ENCODE measurements around the gene METTL9.
"Not testable (repeated sequence)": the region's sequence is repeated elsewhere in the genome, so short reads cannot be mapped to it uniquely, and the experiment has no call there.

Gene METTL9

DNA sequence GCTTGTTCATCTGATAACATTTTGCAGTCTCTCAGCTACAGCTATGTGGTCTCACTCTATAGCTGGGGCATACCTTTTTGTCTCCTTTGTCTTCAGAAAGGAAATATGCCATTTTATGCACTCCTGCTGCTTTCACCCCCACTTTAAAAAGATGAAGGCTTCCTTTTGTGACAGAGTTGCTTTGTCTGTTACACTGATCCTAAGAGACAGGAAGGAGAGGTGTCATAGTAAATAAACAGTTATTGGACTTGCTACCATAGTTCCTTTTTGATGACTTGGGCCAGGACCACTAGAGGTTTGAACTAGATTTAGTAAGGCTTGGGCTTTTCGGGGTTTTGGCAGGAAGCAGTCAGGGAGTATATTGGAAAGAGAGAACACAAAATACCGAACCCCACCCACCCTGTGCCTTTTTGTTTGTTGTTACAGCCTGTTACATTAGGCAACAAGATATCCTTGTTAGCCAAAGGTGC is 1.8 kb upstream of the METTL9 start:
- H3K9ac ChIP-seq (ENCODE audit: low read length), result no peak overlapping the region
- H3K27me3 ChIP-seq (replicated peaks; ENCODE audit: control insufficient read depth, insufficient read depth, low read length), result no peaks in the 10 kb centered on the region
- peaks cover 26% of the 10 kb centered on the region for H3K4me1 ChIP-seq (ENCODE audit: control insufficient read depth, insufficient read depth, low read length)
- no peaks in the 10 kb centered on the region for H3K36me3 ChIP-seq (ENCODE audit: control insufficient read depth, insufficient read depth, low read length, severe bottlenecking)
- H3K4me3 ChIP-seq (ENCODE audit: low read length), result no peak overlapping the region
- no peak for DNase-seq (ENCODE audit: low read depth)
- H3K9me3 ChIP-seq (ENCODE audit: control insufficient read depth, low read length), result no peaks in the 10 kb centered on the region

- peak overlapping the region; percentile 97 for H3K9ac ChIP-seq (ENCODE audit: low read length)
- H3K36me3 ChIP-seq (ENCODE audit: control insufficient read depth, insufficient read depth, low read length, severe bottlenecking), result no peaks in the 10 kb centered on the region
- no peak for DNase-seq (ENCODE audit: low read depth)
- no peaks in the 10 kb centered on the region for H3K27me3 ChIP-seq (replicated peaks; ENCODE audit: control insufficient read depth, insufficient read depth, low read length)
- H3K4me3 ChIP-seq (ENCODE audit: low read length), result peak overlapping the region; percentile 93
- peaks cover 30% of the 10 kb centered on the region for H3K4me1 ChIP-seq (ENCODE audit: control insufficient read depth, insufficient read depth, low read length)
- H3K9me3 ChIP-seq (ENCODE audit: control insufficient read depth, low read length), result no peaks in the 10 kb centered on the region
These were observed 1.2 kb upstream of the METTL9 start for GRCh38 chr16:21598206-21598605.

GRCh38 chr16:21598701-21599121 is 666 bp upstream of the METTL9 start:
- H3K9me3 ChIP-seq (ENCODE audit: control insufficient read depth, low read length), result no peaks in the 10 kb centered on the region
- no peaks in the 10 kb centered on the region for H3K36me3 ChIP-seq (ENCODE audit: control insufficient read depth, insufficient read depth, low read length, severe bottlenecking)
- peaks cover 35% of the 10 kb centered on the region for H3K4me1 ChIP-seq (ENCODE audit: control insufficient read depth, insufficient read depth, low read length)
- DNase-seq (ENCODE audit: low read depth), result peak; percentile 39
- no peaks in the 10 kb centered on the region for H3K27me3 ChIP-seq (replicated peaks; ENCODE audit: control insufficient read depth, insufficient read depth, low read length)
- peak overlapping the region; percentile 93 for H3K4me3 ChIP-seq (ENCODE audit: low read length)
- peak overlapping the region; percentile 97 for H3K9ac ChIP-seq (ENCODE audit: low read length)

DNA sequence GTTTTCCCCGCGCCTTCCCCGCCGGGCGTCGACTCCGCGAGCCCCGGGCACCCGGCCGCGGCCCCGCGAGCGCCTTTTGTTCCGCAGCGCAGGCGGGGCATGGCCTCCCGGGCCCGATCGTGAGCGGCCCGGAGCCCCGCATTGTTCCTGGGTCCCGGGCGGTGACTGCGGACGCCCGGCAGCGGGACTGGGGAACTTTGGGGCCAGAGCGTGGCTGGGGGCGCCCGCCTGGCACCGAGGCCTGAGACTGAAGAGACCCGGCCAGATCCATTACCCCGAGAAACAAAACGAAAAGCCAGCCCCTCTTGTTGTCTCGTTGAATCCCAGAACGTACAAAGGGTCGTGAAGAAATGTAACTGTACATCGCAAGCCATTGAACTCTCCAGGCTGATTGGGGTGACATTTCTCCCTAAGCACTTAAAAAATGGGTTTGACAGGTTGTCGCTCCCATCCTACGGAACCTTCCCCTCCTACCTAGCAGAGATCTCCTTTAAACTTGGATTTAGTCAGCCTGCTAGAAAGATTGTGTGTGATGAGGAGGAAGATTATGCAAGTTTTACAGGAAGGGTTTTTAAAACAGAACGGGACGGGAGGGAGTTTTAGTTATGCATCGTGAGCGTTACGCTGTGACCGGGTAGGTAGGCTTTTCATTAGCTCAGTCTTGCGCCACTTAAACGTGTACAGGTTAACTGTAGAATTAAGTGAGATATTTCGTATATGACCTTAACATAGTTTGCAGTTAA is 825 bp downstream of the METTL9 start:
- Histone ChIP-seq H3K27me3 (replicated peaks; ENCODE audit: control insufficient read depth, insufficient read depth, low read length) (no peaks in the 10 kb centered on the region), H3K9ac (ENCODE audit: low read length) (peak overlapping the region; percentile 97), H3K36me3 (ENCODE audit: control insufficient read depth, insufficient read depth, low read length, severe bottlenecking) (no peaks in the 10 kb centered on the region), H3K9me3 (ENCODE audit: control insufficient read depth, low read length) (no peaks in the 10 kb centered on the region), H3K4me3 (ENCODE audit: low read length) (peak overlapping the region; percentile 93), H3K4me1 (ENCODE audit: control insufficient read depth, insufficient read depth, low read length) (peaks cover 49% of the 10 kb centered on the region)
- peak; percentile 74 for DNase-seq (ENCODE audit: low read depth)

- Histone ChIP-seq H3K9me3 (ENCODE audit: control insufficient read depth, low read length) (no peaks in the 10 kb centered on the region), H3K9ac (ENCODE audit: low read length) (no peak overlapping the region), H3K36me3 (ENCODE audit: control insufficient read depth, insufficient read depth, low read length, severe bottlenecking) (no peaks in the 10 kb centered on the region), H3K4me1 (ENCODE audit: control insufficient read depth, insufficient read depth, low read length) (peaks cover 61% of the 10 kb centered on the region), H3K27me3 (replicated peaks; ENCODE audit: control insufficient read depth, insufficient read depth, low read length) (no peaks in the 10 kb centered on the region), H3K4me3 (ENCODE audit: low read length) (no peak overlapping the region)
- no peak for DNase-seq (ENCODE audit: low read depth)
These were observed 3.4 kb downstream of the METTL9 start for GRCh38 chr16:21602785-21603184.

DNA sequence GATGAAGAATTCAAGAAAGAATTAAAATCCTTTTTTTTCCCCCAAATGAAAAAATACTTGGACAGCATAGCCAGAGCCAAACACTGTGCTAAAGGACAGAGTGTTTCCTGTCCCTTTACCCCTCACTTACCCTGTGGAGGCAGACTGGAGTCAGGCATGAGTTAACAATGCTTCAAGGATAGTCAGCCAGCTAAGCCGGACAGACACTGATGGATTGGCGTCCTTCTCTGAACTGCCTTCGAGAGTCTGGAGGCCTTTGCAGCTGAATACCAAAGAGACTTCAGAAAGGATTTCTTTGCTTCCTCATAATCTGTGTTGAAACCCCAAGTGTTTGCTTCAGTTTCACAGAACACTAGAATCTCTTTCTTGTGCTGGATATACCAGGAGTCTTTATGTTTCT is 4.6 kb downstream of the METTL9 start:
- H3K9ac ChIP-seq (ENCODE audit: low read length), result peak overlapping the region; percentile 38
- DNase-seq (ENCODE audit: low read depth), result no peak
- no peaks in the 10 kb centered on the region for H3K36me3 ChIP-seq (ENCODE audit: control insufficient read depth, insufficient read depth, low read length, severe bottlenecking)
- peaks cover 65% of the 10 kb centered on the region for H3K4me1 ChIP-seq (ENCODE audit: control insufficient read depth, insufficient read depth, low read length)
- peak overlapping the region; percentile 37 for H3K4me3 ChIP-seq (ENCODE audit: low read length)
- no peaks in the 10 kb centered on the region for H3K27me3 ChIP-seq (replicated peaks; ENCODE audit: control insufficient read depth, insufficient read depth, low read length)
- no peaks in the 10 kb centered on the region for H3K9me3 ChIP-seq (ENCODE audit: control insufficient read depth, low read length)

DNA sequence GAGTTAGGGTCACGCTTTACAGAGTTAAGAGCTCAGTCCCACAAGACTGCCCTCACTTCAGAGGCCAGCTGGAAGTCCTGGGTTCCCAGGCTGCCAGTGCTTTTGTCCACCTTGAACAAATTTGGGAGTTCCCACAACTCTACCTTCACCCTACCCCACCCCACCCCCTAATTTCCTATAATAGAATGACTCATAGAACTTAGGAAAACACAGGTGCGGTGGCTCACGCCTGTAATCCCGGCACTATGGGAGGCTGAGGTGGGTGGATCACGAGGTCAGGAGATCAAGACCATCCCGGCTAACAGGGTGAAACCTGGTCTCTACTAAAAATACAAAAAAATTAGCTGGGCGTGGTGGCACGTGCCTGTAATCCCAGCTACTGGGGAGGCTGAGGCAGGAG is 6.5 kb downstream of the METTL9 start:
- not testable (repeated sequence) for H3K9ac ChIP-seq (ENCODE audit: low read length); H3K27me3 ChIP-seq (replicated peaks; ENCODE audit: control insufficient read depth, insufficient read depth, low read length); DNase-seq (ENCODE audit: low read depth); H3K9me3 ChIP-seq (ENCODE audit: control insufficient read depth, low read length); H3K4me3 ChIP-seq (ENCODE audit: low read length); H3K36me3 ChIP-seq (ENCODE audit: control insufficient read depth, insufficient read depth, low read length, severe bottlenecking)
- peaks cover 80% of the 10 kb centered on the region for H3K4me1 ChIP-seq (ENCODE audit: control insufficient read depth, insufficient read depth, low read length)

- no peaks in the 10 kb centered on the region for H3K27me3 ChIP-seq (replicated peaks; ENCODE audit: control insufficient read depth, insufficient read depth, low read length)
- H3K36me3 ChIP-seq (ENCODE audit: control insufficient read depth, insufficient read depth, low read length, severe bottlenecking), result no peaks in the 10 kb centered on the region
- peak overlapping the region; percentile 17 for H3K4me3 ChIP-seq (ENCODE audit: low read length)
- H3K9me3 ChIP-seq (ENCODE audit: control insufficient read depth, low read length), result no peaks in the 10 kb centered on the region
- DNase-seq (ENCODE audit: low read depth), result peak; percentile 22
- H3K9ac ChIP-seq (ENCODE audit: low read length), result no peak overlapping the region
- H3K4me1 ChIP-seq (ENCODE audit: control insufficient read depth, insufficient read depth, low read length), result peaks cover 77% of the 10 kb centered on the region
These were observed 9.4 kb downstream of the METTL9 start for GRCh38 chr16:21608639-21609328.

- no peak for DNase-seq (ENCODE audit: low read depth)
These were observed 10.7 kb downstream of the METTL9 start for GRCh38 chr16:21610006-21610544.

DNA sequence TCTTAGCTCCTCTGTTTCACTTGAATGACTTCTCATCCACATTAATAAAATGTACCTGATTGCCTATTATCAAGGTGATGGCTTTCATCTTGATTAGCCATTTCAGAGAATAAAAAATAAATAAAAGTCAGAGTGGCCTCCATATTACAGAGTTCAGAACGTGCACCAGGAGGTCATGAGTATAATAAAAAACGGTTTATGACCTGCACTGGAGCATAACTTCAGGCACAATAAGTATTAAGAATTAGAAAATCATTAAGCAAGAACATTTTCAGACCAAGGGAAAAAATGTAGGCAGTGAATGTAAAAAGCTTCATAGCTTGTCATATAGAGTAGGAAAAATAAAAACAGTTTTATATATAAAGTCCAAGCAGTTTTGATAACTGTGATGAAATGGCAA is 11.4 kb downstream of the METTL9 start:
- H3K27me3 ChIP-seq (replicated peaks; ENCODE audit: control insufficient read depth, insufficient read depth, low read length), result no peaks in the 10 kb centered on the region
- H3K9ac ChIP-seq (ENCODE audit: low read length), result no peak overlapping the region
- H3K9me3 ChIP-seq (ENCODE audit: control insufficient read depth, low read length), result no peaks in the 10 kb centered on the region
- no peak for DNase-seq (ENCODE audit: low read depth)
- peak overlapping the region; percentile 61 for H3K4me3 ChIP-seq (ENCODE audit: low read length)
- peaks cover 59% of the 10 kb centered on the region for H3K4me1 ChIP-seq (ENCODE audit: control insufficient read depth, insufficient read depth, low read length)
- H3K36me3 ChIP-seq (ENCODE audit: control insufficient read depth, insufficient read depth, low read length, severe bottlenecking), result no peaks in the 10 kb centered on the region

More at GRCh38 chr16:21610006-21610544, 10.7 kb downstream of the METTL9 start:
- H3K36me3 ChIP-seq (ENCODE audit: control insufficient read depth, insufficient read depth, low read length, severe bottlenecking), result no peaks in the 10 kb centered on the region
- H3K4me1 ChIP-seq (ENCODE audit: control insufficient read depth, insufficient read depth, low read length), result peaks cover 64% of the 10 kb centered on the region
- H3K27me3 ChIP-seq (replicated peaks; ENCODE audit: control insufficient read depth, insufficient read depth, low read length), result no peaks in the 10 kb centered on the region
- no peaks in the 10 kb centered on the region for H3K9me3 ChIP-seq (ENCODE audit: control insufficient read depth, low read length)
- H3K4me3 ChIP-seq (ENCODE audit: low read length), result no peak overlapping the region
- no peak overlapping the region for H3K9ac ChIP-seq (ENCODE audit: low read length)

- H3K36me3 ChIP-seq (ENCODE audit: control insufficient read depth, insufficient read depth, low read length, severe bottlenecking), result no peaks in the 10 kb centered on the region
- peak overlapping the region; percentile 61 for H3K4me3 ChIP-seq (ENCODE audit: low read length)
- peak; percentile 23 for DNase-seq (ENCODE audit: low read depth)
- no peak overlapping the region for H3K9ac ChIP-seq (ENCODE audit: low read length)
- peaks cover 59% of the 10 kb centered on the region for H3K4me1 ChIP-seq (ENCODE audit: control insufficient read depth, insufficient read depth, low read length)
- no peaks in the 10 kb centered on the region for H3K9me3 ChIP-seq (ENCODE audit: control insufficient read depth, low read length)
- H3K27me3 ChIP-seq (replicated peaks; ENCODE audit: control insufficient read depth, insufficient read depth, low read length), result no peaks in the 10 kb centered on the region
These were observed 11.8 kb downstream of the METTL9 start for GRCh38 chr16:21611198-21611555.

Data from adipocyte (in vitro differentiated cells).